ENCODE data around the gene LRR1. TPM values are rescaled to one million over a fixed set of nuclear protein-coding genes. Genes with fewer than 3 reads are reported as not detected.

Gene LRR1
- total RNA-seq, 4 donors from 2014 or later: 5.2 to 8.9 (median 6.9) TPM

GRCh38 chr14:49551569-49551968, 47.2 kb upstream of the LRR1 start:
- Histone ChIP-seq H3K9me3 (no peaks in the 10 kb centered on the region), H3K4me1 (no peaks in the 10 kb centered on the region), H3K4me3 (replicated peaks in 1 of 3) (no peak overlapping the region), H3K27me3 (no peaks in the 10 kb centered on the region), H3K36me3 (no peaks in the 10 kb centered on the region), H3K27ac (no peak overlapping the region)
- TF ChIP-seq, protein P1, sequence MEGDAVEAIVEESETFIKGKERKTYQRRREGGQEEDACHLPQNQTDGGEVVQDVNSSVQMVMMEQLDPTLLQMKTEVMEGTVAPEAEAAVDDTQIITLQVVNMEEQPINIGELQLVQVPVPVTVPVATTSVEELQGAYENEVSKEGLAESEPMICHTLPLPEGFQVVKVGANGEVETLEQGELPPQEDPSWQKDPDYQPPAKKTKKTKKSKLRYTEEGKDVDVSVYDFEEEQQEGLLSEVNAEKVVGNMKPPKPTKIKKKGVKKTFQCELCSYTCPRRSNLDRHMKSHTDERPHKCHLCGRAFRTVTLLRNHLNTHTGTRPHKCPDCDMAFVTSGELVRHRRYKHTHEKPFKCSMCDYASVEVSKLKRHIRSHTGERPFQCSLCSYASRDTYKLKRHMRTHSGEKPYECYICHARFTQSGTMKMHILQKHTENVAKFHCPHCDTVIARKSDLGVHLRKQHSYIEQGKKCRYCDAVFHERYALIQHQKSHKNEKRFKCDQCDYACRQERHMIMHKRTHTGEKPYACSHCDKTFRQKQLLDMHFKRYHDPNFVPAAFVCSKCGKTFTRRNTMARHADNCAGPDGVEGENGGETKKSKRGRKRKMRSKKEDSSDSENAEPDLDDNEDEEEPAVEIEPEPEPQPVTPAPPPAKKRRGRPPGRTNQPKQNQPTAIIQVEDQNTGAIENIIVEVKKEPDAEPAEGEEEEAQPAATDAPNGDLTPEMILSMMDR (IDR thresholded peaks at IDR 0.05): no peak
- no peak for TF ChIP-seq POLR2A (IDR thresholded peaks at IDR 0.05)
- WGBS, 2 donors: 86 to 92% methylated on average over 2 of the region's 2 CpGs
- no peak for DNase-seq
- intact Hi-C loops (cut with DNase I): no loop called here

- Histone ChIP-seq H3K4me3 (replicated peaks in 1 of 3) (no peak overlapping the region), H3K27ac (no peak overlapping the region), H3K27me3 (no peaks in the 10 kb centered on the region), H3K4me1 (no peaks in the 10 kb centered on the region), H3K36me3 (no peaks in the 10 kb centered on the region), H3K9me3 (no peaks in the 10 kb centered on the region)
- intact Hi-C loops (cut with DNase I): no loop called here
- TF ChIP-seq, protein P1 (IDR thresholded peaks at IDR 0.05): no peak
- no peak for TF ChIP-seq POLR2A (IDR thresholded peaks at IDR 0.05)
- no peak for DNase-seq
Observed at GRCh38 chr14:49553106-49553505, 45.6 kb upstream of the LRR1 start.

- H3K4me1 ChIP-seq: no peaks in the 10 kb centered on the region
- H3K9me3 ChIP-seq: no peaks in the 10 kb centered on the region
- H3K4me3 ChIP-seq (replicated peaks in 1 of 3): no peak overlapping the region
- no peak for DNase-seq
- WGBS, 2 donors: 66 to 67% methylated on average over 3 of the region's 3 CpGs
- H3K27me3 ChIP-seq: no peaks in the 10 kb centered on the region
- no peak for TF ChIP-seq POLR2A (IDR thresholded peaks at IDR 0.05)
- TF ChIP-seq, protein P1 (IDR thresholded peaks at IDR 0.05): no peak
- intact Hi-C loops (cut with DNase I): no loop called here
- H3K36me3 ChIP-seq: no peaks in the 10 kb centered on the region
- no peak overlapping the region for H3K27ac ChIP-seq
Observed at GRCh38 chr14:49553892-49554291, 44.8 kb upstream of the LRR1 start.

GRCh38 chr14:49559979-49560768, 38.6 kb upstream of the LRR1 start:
- intact Hi-C loops (cut with DNase I): no loop called here
- no peak for TF ChIP-seq POLR2A (IDR thresholded peaks at IDR 0.05)
- TF ChIP-seq, protein P1 (IDR thresholded peaks at IDR 0.05): no peak
- H3K27me3 ChIP-seq: no peaks in the 10 kb centered on the region
- 88 to 90% methylated on average over 6 of the region's 6 CpGs for WGBS, 2 donors
- H3K27ac ChIP-seq: no peak overlapping the region
- no peak for DNase-seq
- no peaks in the 10 kb centered on the region for H3K4me1 ChIP-seq
- H3K36me3 ChIP-seq: no peaks in the 10 kb centered on the region
- H3K9me3 ChIP-seq: no peaks in the 10 kb centered on the region
- no peak overlapping the region for H3K4me3 ChIP-seq (replicated peaks in 1 of 3)

GRCh38 chr14:49566714-49567113, 32.0 kb upstream of the LRR1 start:
- Histone ChIP-seq H3K36me3 (no peaks in the 10 kb centered on the region), H3K27me3 (no peaks in the 10 kb centered on the region), H3K27ac (no peak overlapping the region), H3K4me1 (no peaks in the 10 kb centered on the region), H3K4me3 (replicated peaks in 1 of 3) (no peak overlapping the region), H3K9me3 (no peaks in the 10 kb centered on the region)
- 89 to 92% methylated on average over 12 of the region's 12 CpGs for WGBS, 2 donors
- TF ChIP-seq, protein P1 (IDR thresholded peaks at IDR 0.05): no peak
- TF ChIP-seq POLR2A (IDR thresholded peaks at IDR 0.05): no peak
- no peak for DNase-seq
- intact Hi-C loops (cut with DNase I): no loop called here

Data from thyroid gland (tissue), 4 donors.